Keratinocyte (primary cell): ENCODE results near the gene DEFB123. TPM values are rescaled to one million over a fixed set of nuclear protein-coding genes. Genes with fewer than 3 reads are reported as not detected.
"Not testable (repeated sequence)": the region's sequence is repeated elsewhere in the genome, so short reads cannot be mapped to it uniquely, and the experiment has no call there.

Experiments used
- DNase-seq: peaks from one replicate; pipeline ENCODE4 v3.0.0-alpha.2; 2011; ENCODE audit warnings: low read depth, missing footprints, low spot score
- FAIRE-seq: peaks from 2 replicates; lab custom pipeline; 2011; peaks lifted over from hg19 to GRCh38; lab: Jason Lieb, UNC
- H2AFZ ChIP-seq: 2 replicates; pipeline ENCODE4 v1.6.0; 2012; ENCODE audit warnings: low read length, control low read depth, inconsistent platforms; ENCODE audit not compliant: control insufficient read depth
- H3K27ac ChIP-seq: 2 replicates; pipeline ENCODE4 v1.5.1; 2011; ENCODE audit warnings: low read length; ENCODE audit not compliant: control insufficient read depth, insufficient read depth
- H3K27me3 ChIP-seq: 3 replicates; pipeline ENCODE4 v1.6.0; 2011; ENCODE audit warnings: low read length; ENCODE audit not compliant: control insufficient read depth, insufficient read depth; ENCODE audit errors: extremely low read depth
- H3K36me3 ChIP-seq, 2 experiments: 2 replicates in 1 of 2; 3 replicates in 1 of 2; pipeline ENCODE4 v1.5.1; 2011; ENCODE audit warnings: low read length in 2 of 2, mild to moderate bottlenecking in 1 of 2; ENCODE audit not compliant: control insufficient read depth in 2 of 2, insufficient read depth in 2 of 2; ENCODE audit errors: extremely low read depth in 1 of 2
- H3K4me1 ChIP-seq: 3 replicates; pipeline ENCODE4 v1.5.1; 2011; ENCODE audit warnings: low read length; ENCODE audit not compliant: control insufficient read depth, insufficient read depth; ENCODE audit errors: extremely low read depth
- H3K4me2 ChIP-seq: 3 replicates; pipeline ENCODE4 v1.6.0; 2011; ENCODE audit warnings: low read depth, low read length; ENCODE audit not compliant: control insufficient read depth, insufficient read depth; ENCODE audit errors: extremely low read depth
- H3K4me3 ChIP-seq, 3 experiments: fragments of 200-600 bp in 1 of 3; sonication (generic) in 1 of 3; 2 replicates in 2 of 3; 3 replicates in 1 of 3; pipeline ENCODE4 v1.5.1; 2011 to 2016; ENCODE audit warnings: low read length in 3 of 3, mild to moderate bottlenecking in 3 of 3, control low read depth in 2 of 3, inconsistent platforms in 1 of 3, low read depth in 1 of 3, mixed read lengths in 1 of 3, mixed run types in 1 of 3, moderate library complexity in 1 of 3; ENCODE audit not compliant: control insufficient read depth in 2 of 3, insufficient read depth in 2 of 3; ENCODE audit errors: extremely low read depth in 1 of 3
- H3K79me2 ChIP-seq: 2 replicates; pipeline ENCODE4 v1.6.0; 2012; ENCODE audit warnings: low read length; ENCODE audit not compliant: control insufficient read depth, insufficient read depth
- H3K9ac ChIP-seq: 3 replicates; pipeline ENCODE4 v1.6.0; 2011; ENCODE audit warnings: low read length; ENCODE audit not compliant: control insufficient read depth, insufficient read depth; ENCODE audit errors: extremely low read depth
- H3K9me1 ChIP-seq: 3 replicates; pipeline ENCODE4 v1.6.0; 2011; ENCODE audit warnings: low read length; ENCODE audit not compliant: control insufficient read depth, insufficient read depth; ENCODE audit errors: extremely low read depth
- H3K9me3 ChIP-seq: 2 replicates; pipeline ENCODE4 v1.5.1; 2012; ENCODE audit warnings: low read depth, low read length; ENCODE audit not compliant: control insufficient read depth
- H4K20me1 ChIP-seq: 3 replicates; pipeline ENCODE4 v1.6.0; 2011; ENCODE audit warnings: low read length; ENCODE audit not compliant: control insufficient read depth, insufficient read depth; ENCODE audit errors: extremely low read depth
- CTCF ChIP-seq, 3 experiments: IDR thresholded peaks in 1 of 3; conservative IDR thresholded peaks in 1 of 3; optimal IDR thresholded peaks in 1 of 3; 2 replicates in 2 of 3; 3 replicates in 1 of 3; pipeline versions ENCODE3 to v1.5.1; 2011; ENCODE audit warnings: low read length in 3 of 3, mild to moderate bottlenecking in 3 of 3, moderate library complexity in 2 of 3, control low read depth in 1 of 3, inconsistent platforms in 1 of 3; ENCODE audit not compliant: insufficient read depth in 2 of 3; ENCODE audit errors: extremely low read depth in 1 of 3
- EZH2 ChIP-seq: IDR thresholded peaks from one replicate; pipeline ENCODE4 v1.6.1; 2012; ENCODE audit warnings: inconsistent platforms, mild to moderate bottlenecking, low read length, moderate library complexity
- dilution Hi-C: fragments of 300-500 bp; cut with MboI; formaldehyde crosslinking; loops from one replicate; pipeline ENCODE4 v1.7.0; 2020; ENCODE audit warnings: low sequenced_read_pairs; ENCODE audit not compliant: extremely low pct_ligation_motif_present
- polyA plus RNA-seq, 5 experiments: library from polyadenylated mRNA; depleted of rRNA in 3 of 5; stranded (reverse) in 3 of 5; stranded (forward) in 1 of 5; unstranded in 1 of 5; fragments of >200 nt; gene quantifications; 1 replicate in 1 of 5; 2 replicates in 3 of 5; 3 replicates in 1 of 5; pipeline versions ENCODE4 v1.2.1 to v1.2.3, GENCODE V29; 2011 to 2012; ENCODE audit warnings: missing spikeins in 2 of 5, low read depth in 1 of 5, low replicate concordance in 1 of 5

Gene DEFB123
- polyA plus RNA-seq, 1 donor (not counting 4 experiments of a cell fraction or from before 2014, with no cell fraction given), result not detected

GRCh38 chr20:31418307-31418706 is 22.1 kb upstream of the DEFB123 start:
- Histone ChIP-seq H3K4me3 (no peak overlapping the region), H3K4me1 (no peaks in the 10 kb centered on the region), H3K9ac (no peak overlapping the region), H3K27ac (no peak overlapping the region), H3K9me3 (no peaks in the 10 kb centered on the region), H2AFZ (no peak overlapping the region), H3K27me3 (no peaks in the 10 kb centered on the region), H3K4me2 (no peak overlapping the region), H3K9me1 (no peaks in the 10 kb centered on the region), H3K36me3 (no peaks in the 10 kb centered on the region), H4K20me1 (no peaks in the 10 kb centered on the region), H3K79me2 (no peaks in the 10 kb centered on the region)
- TF ChIP-seq CTCF (optimal IDR thresholded peaks at IDR 0.05 in 1 of 3, IDR thresholded peaks at IDR 0.05 in 1 of 3, conservative IDR thresholded peaks at IDR 0.05 in 1 of 3; ENCODE audit: extremely low read depth in 1 of 3, insufficient read depth in 2 of 3, low read length in 3 of 3) (no peak), EZH2 (no peak)
- dilution Hi-C loops, result no loop called here
- FAIRE-seq (no peak), DNase-seq (no peak)

- TF ChIP-seq CTCF (optimal IDR thresholded peaks at IDR 0.05 in 1 of 3, IDR thresholded peaks at IDR 0.05 in 1 of 3, conservative IDR thresholded peaks at IDR 0.05 in 1 of 3; ENCODE audit: extremely low read depth in 1 of 3, insufficient read depth in 2 of 3, low read length in 3 of 3), result no peak
- no peak for TF ChIP-seq EZH2
- Histone ChIP-seq H3K9me3 (no peaks in the 10 kb centered on the region), H3K9ac (no peak overlapping the region), H2AFZ (no peak overlapping the region), H3K27me3 (no peaks in the 10 kb centered on the region), H3K4me3 (no peak overlapping the region), H3K4me1 (no peaks in the 10 kb centered on the region), H4K20me1 (no peaks in the 10 kb centered on the region), H3K27ac (no peak overlapping the region), H3K36me3 (no peaks in the 10 kb centered on the region), H3K9me1 (no peaks in the 10 kb centered on the region), H3K4me2 (no peak overlapping the region), H3K79me2 (no peaks in the 10 kb centered on the region)
- DNase-seq (no peak), FAIRE-seq (no peak)
- dilution Hi-C loops, result no loop called here
Observed at GRCh38 chr20:31425797-31426196, 14.6 kb upstream of the DEFB123 start.

GRCh38 chr20:31426891-31427551 is 13.4 kb upstream of the DEFB123 start:
- H3K79me2 ChIP-seq, dilution Hi-C loops, H3K36me3 ChIP-seq, H3K9me3 ChIP-seq, H3K4me2 ChIP-seq, H3K27me3 ChIP-seq, H3K4me3 ChIP-seq, H3K9ac ChIP-seq, H3K4me1 ChIP-seq, DNase-seq, FAIRE-seq, H3K9me1 ChIP-seq, H3K27ac ChIP-seq, H4K20me1 ChIP-seq, H2AFZ ChIP-seq: not testable (repeated sequence)

GRCh38 chr20:31427576-31427975 is 12.9 kb upstream of the DEFB123 start:
- H3K9ac ChIP-seq, H4K20me1 ChIP-seq, FAIRE-seq, H3K9me3 ChIP-seq, H3K79me2 ChIP-seq, H3K4me1 ChIP-seq, H2AFZ ChIP-seq, H3K4me3 ChIP-seq, H3K36me3 ChIP-seq, DNase-seq, H3K27ac ChIP-seq, H3K27me3 ChIP-seq, H3K4me2 ChIP-seq, H3K9me1 ChIP-seq, dilution Hi-C loops: not testable (repeated sequence)
